PFSK-1 (cell line): ENCODE results near the gene WDR20.

Source experiments
- FOXP2 ChIP-seq: optimal IDR thresholded peaks from 2 replicates; pipeline ENCODE3; 2011; ENCODE audit warnings: borderline replicate concordance, control low read depth, inconsistent platforms; ENCODE audit not compliant: insufficient read depth; ENCODE audit errors: extremely low read length, extremely low read depth
- POLR2AphosphoS5 ChIP-seq: IDR thresholded peaks from 2 replicates; pipeline ENCODE4 v1.6.1; 2012; ENCODE audit warnings: low read depth, mild to moderate bottlenecking, control low read depth, low read length, moderate library complexity
- REST ChIP-seq, 2 experiments: IDR thresholded peaks; 2 replicates each; pipeline versions ENCODE4 v1.6.1 to v1.8.0; 2011 to 2012; ENCODE audit warnings: low read depth in 2 of 2, low read length in 2 of 2, control low read depth in 1 of 2, inconsistent platforms in 1 of 2, mild to moderate bottlenecking in 1 of 2, moderate library complexity in 1 of 2; ENCODE audit not compliant: insufficient read depth in 1 of 2
- SIN3A ChIP-seq: IDR thresholded peaks from 2 replicates; pipeline ENCODE4 v1.6.1; 2012; ENCODE audit warnings: mild to moderate bottlenecking, low read length, moderate library complexity, borderline replicate concordance; ENCODE audit not compliant: insufficient read depth
- TAF1 ChIP-seq: IDR thresholded peaks from 2 replicates; pipeline ENCODE4 v1.6.1; 2012; ENCODE audit warnings: low read length, control low read depth, borderline replicate concordance; ENCODE audit not compliant: insufficient read depth

- TF ChIP-seq POLR2AphosphoS5 = no peak
- TF ChIP-seq TAF1 = no peak
- TF ChIP-seq REST (IDR thresholded peaks at IDR 0.05; ENCODE audit: insufficient read depth in 1 of 2, low read depth in 2 of 2, low read length in 2 of 2) = no peak
- no peak for TF ChIP-seq FOXP2
- TF ChIP-seq SIN3A = no peak
Observed at GRCh38 chr14:102225936-102226335, 86.2 kb downstream of the WDR20 start.
